Cerebellar cortex (tissue), 1 donor: ENCODE measurements around the gene IGSF9B.

Experiments used
- DNase-seq: peaks from one replicate; pipeline ENCODE4 v3.0.0-alpha.2; 2015; ENCODE audit warnings: low spot score

Gene IGSF9B

GRCh38 chr11:133919330-133920108 is 37.2 kb downstream of the IGSF9B start:
- no peak for DNase-seq

- DNase-seq = no peak
These were observed 38.0 kb downstream of the IGSF9B start for GRCh38 chr11:133918608-133919260.

GRCh38 chr11:133917921-133918607 is 38.7 kb downstream of the IGSF9B start:
- DNase-seq = no peak

GRCh38 chr11:133916784-133917440 is 39.9 kb downstream of the IGSF9B start:
- no peak for DNase-seq

- no peak for DNase-seq
These were observed 43.0 kb downstream of the IGSF9B start for GRCh38 chr11:133913761-133914160.

GRCh38 chr11:133911171-133911570 is 45.6 kb downstream of the IGSF9B start:
- peak; percentile 33 for DNase-seq

- DNase-seq = no peak
These were observed 46.7 kb downstream of the IGSF9B start for GRCh38 chr11:133910101-133910500.

- DNase-seq = no peak
These were observed 47.9 kb downstream of the IGSF9B start for GRCh38 chr11:133908827-133909226.

GRCh38 chr11:133907841-133908241 is 48.9 kb downstream of the IGSF9B start:
- DNase-seq = peak; percentile 88

- DNase-seq = no peak
These were observed 49.6 kb downstream of the IGSF9B start for GRCh38 chr11:133907216-133907615.

- DNase-seq = no peak
These were observed 50.0 kb downstream of the IGSF9B start for GRCh38 chr11:133906746-133907145.

GRCh38 chr11:133906241-133906640 is 50.5 kb downstream of the IGSF9B start:
- no peak for DNase-seq

GRCh38 chr11:133905677-133906156 is 51.1 kb downstream of the IGSF9B start:
- DNase-seq = no peak

GRCh38 chr11:133904818-133905515 is 51.8 kb downstream of the IGSF9B start:
- no peak for DNase-seq

GRCh38 chr11:133903875-133904817 is 52.6 kb downstream of the IGSF9B start:
- no peak for DNase-seq

GRCh38 chr11:133903056-133903455 is 53.7 kb downstream of the IGSF9B start:
- DNase-seq = no peak

- DNase-seq = no peak
These were observed 54.3 kb downstream of the IGSF9B start for GRCh38 chr11:133902506-133902905.

- DNase-seq = no peak
These were observed 54.8 kb downstream of the IGSF9B start for GRCh38 chr11:133901999-133902398.

- DNase-seq = no peak
These were observed 55.5 kb downstream of the IGSF9B start for GRCh38 chr11:133901316-133901715.
